OCI-LY1 (cell line): Measurements from ENCODE around the gene CHCHD6.

Experiments used
- H2AFZ ChIP-seq: fragments of 200-600 bp; sonication (generic), shearing (Covaris generic); 2 replicates; pipeline ENCODE4 v1.6.0; 2014; ENCODE audit warnings: antibody characterized with exemption, mild to moderate bottlenecking, low read length
- H3F3A ChIP-seq: fragments of 200-600 bp; sonication (generic), shearing (Covaris generic); 2 replicates; pipeline ENCODE4 v1.6.0; 2014; ENCODE audit warnings: mild to moderate bottlenecking, antibody characterized with exemption, low read length, moderate library complexity; ENCODE audit not compliant: insufficient read depth
- H3K27ac ChIP-seq: fragments of 200-600 bp; sonication (generic); 2 replicates; pipeline ENCODE4 v1.5.1; 2014; ENCODE audit warnings: low read length, mixed run types, mild to moderate bottlenecking, low read depth; ENCODE audit not compliant: poor library complexity, severe bottlenecking
- H3K27me3 ChIP-seq: fragments of 200-600 bp; sonication (generic); 2 replicates; pipeline ENCODE4 v1.6.0; 2014; ENCODE audit warnings: antibody characterized with exemption, mild to moderate bottlenecking, low read length, moderate library complexity; ENCODE audit not compliant: insufficient read depth
- H3K36me3 ChIP-seq: fragments of 200-600 bp; sonication (generic); 2 replicates; pipeline ENCODE4 v1.6.1; 2014; ENCODE audit warnings: mild to moderate bottlenecking, antibody characterized with exemption, low read length, moderate library complexity, mixed read lengths; ENCODE audit not compliant: insufficient read depth
- H3K4me1 ChIP-seq: fragments of 200-600 bp; sonication (generic); 2 replicates; pipeline ENCODE4 v1.5.1; 2014; ENCODE audit warnings: mild to moderate bottlenecking, low read length, moderate library complexity; ENCODE audit not compliant: insufficient read depth, severe bottlenecking
- H3K4me2 ChIP-seq: fragments of 200-600 bp; sonication (generic), shearing (Covaris generic); 2 replicates; pipeline ENCODE4 v1.6.1; 2014; ENCODE audit warnings: low read length
- H3K4me3 ChIP-seq: fragments of 200-600 bp; sonication (generic); 2 replicates; pipeline ENCODE4 v1.5.1; 2014; ENCODE audit warnings: low read length, low read depth, mild to moderate bottlenecking, mixed read lengths; ENCODE audit not compliant: poor library complexity, severe bottlenecking
- H3K79me2 ChIP-seq: fragments of 200-600 bp; shearing (Covaris generic); 2 replicates; pipeline ENCODE4 v1.6.1; 2016; ENCODE audit warnings: mixed run types, low read length, mixed read lengths; ENCODE audit not compliant: insufficient read depth
- H3K9ac ChIP-seq: fragments of 200-600 bp; sonication (generic), shearing (Covaris generic); 2 replicates; pipeline ENCODE4 v1.6.1; 2014; ENCODE audit warnings: mild to moderate bottlenecking, low read length, mixed read lengths
- H3K9me2 ChIP-seq: fragments of 200-600 bp; sonication (generic), shearing (Covaris generic); 2 replicates; pipeline ENCODE4 v1.6.1; 2014; ENCODE audit warnings: low read depth, mild to moderate bottlenecking, low read length, mixed read lengths
- H3K9me3 ChIP-seq: fragments of 200-600 bp; shearing (Covaris generic); 2 replicates; pipeline ENCODE4 v1.6.1; 2014; ENCODE audit warnings: low read length, mixed read lengths
- H4K20me1 ChIP-seq: fragments of 200-600 bp; sonication (generic), shearing (Covaris generic); 2 replicates; pipeline ENCODE4 v1.6.0; 2016; ENCODE audit warnings: mild to moderate bottlenecking, low read length; ENCODE audit not compliant: insufficient read depth
- CTCF ChIP-seq: fragments of 200-600 bp; sonication (generic), shearing (Covaris generic); IDR thresholded peaks from 2 replicates; pipeline ENCODE4 v1.5.1; 2017; ENCODE audit warnings: mild to moderate bottlenecking, antibody characterized with exemption, low read length, moderate library complexity, mixed read lengths
- EZH2 ChIP-seq: fragments of 200-600 bp; sonication (generic), shearing (Covaris generic); IDR thresholded peaks from 2 replicates; pipeline ENCODE4 v1.8.0; 2017; ENCODE audit warnings: borderline replicate concordance, mixed run types, mild to moderate bottlenecking, antibody characterized with exemption, low read length, moderate library complexity, mixed read lengths

CHCHD6 gene

GRCh38 chr3:126954141-126954842, 250.3 kb downstream of the CHCHD6 start:
- no peaks in the 10 kb centered on the region for H3K4me1 ChIP-seq
- H3K9me2 ChIP-seq = no peaks in the 10 kb centered on the region
- no peak overlapping the region for H3K4me3 ChIP-seq
- H3K79me2 ChIP-seq = no peaks in the 10 kb centered on the region
- no peak overlapping the region for H3K9ac ChIP-seq
- no peak overlapping the region for H2AFZ ChIP-seq
- H3K27me3 ChIP-seq = no peaks in the 10 kb centered on the region
- no peaks in the 10 kb centered on the region for H3K9me3 ChIP-seq
- TF ChIP-seq CTCF (no peak), EZH2 (no peak)
- no peaks in the 10 kb centered on the region for H3F3A ChIP-seq
- H3K4me2 ChIP-seq = no peak overlapping the region
- no peaks in the 10 kb centered on the region for H4K20me1 ChIP-seq
- no peaks in the 10 kb centered on the region for H3K36me3 ChIP-seq
- H3K27ac ChIP-seq = no peak overlapping the region

DNA sequence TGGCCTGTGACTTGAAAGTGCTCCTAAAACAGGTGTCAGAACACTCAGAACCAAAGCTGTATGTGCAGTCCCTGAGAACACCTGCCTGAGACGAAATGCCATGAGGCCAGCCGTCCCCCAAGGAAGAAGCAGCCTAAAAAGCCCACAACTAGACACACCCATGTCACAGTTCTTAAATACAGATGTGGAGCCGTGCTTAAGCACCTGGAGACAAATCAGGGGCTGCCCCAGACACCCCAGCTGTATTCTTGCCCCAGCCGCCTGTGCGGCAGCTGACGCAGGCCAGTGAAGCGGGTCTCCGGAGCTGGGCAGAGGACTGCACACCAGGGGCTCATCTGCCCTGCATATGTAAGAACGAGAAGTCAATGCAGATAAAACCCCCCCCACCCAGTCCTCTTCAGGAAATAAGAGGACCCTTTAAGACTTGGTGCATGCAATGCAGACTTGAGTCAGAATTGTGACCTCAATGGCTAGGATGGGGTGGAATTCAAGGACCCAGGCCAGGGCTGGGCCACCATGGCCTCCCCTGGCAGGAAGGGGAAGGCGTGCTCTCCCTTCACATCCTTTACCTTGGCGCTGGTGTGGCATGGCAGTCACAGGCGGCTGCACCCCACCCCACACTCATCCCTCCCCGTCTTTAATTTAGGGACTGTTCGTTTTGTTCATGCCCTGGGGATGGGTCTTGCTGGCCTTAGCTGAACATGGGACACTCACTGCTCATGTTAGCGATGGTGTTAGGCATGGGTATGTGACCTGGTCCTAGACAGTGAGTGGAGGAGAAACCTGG, 251.2 kb downstream of the CHCHD6 start:
- H3K4me2 ChIP-seq = no peak overlapping the region
- H3K27ac ChIP-seq = no peak overlapping the region
- no peak overlapping the region for H3K4me3 ChIP-seq
- no peaks in the 10 kb centered on the region for H3K79me2 ChIP-seq
- H4K20me1 ChIP-seq = no peaks in the 10 kb centered on the region
- H3K4me1 ChIP-seq = no peaks in the 10 kb centered on the region
- H3K9me3 ChIP-seq = no peaks in the 10 kb centered on the region
- H3K36me3 ChIP-seq = no peaks in the 10 kb centered on the region
- no peaks in the 10 kb centered on the region for H3K27me3 ChIP-seq
- no peaks in the 10 kb centered on the region for H3K9me2 ChIP-seq
- H3F3A ChIP-seq = no peaks in the 10 kb centered on the region
- H2AFZ ChIP-seq = no peak overlapping the region
- no peak for TF ChIP-seq CTCF
- TF ChIP-seq EZH2 = no peak
- no peak overlapping the region for H3K9ac ChIP-seq

DNA sequence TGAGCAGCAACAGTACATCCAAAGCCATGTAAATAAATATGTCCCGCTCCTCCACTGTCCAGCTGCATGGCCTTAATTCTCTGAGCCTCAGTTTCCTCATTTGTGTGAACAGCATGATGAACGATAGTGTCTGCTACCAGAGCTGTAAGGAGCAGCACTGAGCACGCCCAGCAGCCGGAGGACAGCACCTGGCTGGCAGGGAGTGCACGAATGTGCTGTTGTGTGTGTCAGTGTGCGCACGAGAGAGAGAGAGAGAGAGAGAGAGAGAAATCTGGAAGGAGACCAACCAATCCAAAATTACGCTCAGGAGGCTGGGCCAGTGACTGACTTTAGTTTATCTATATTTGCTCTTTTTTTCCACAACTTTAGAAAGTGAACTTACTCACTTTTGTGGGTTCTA, 252.3 kb downstream of the CHCHD6 start:
- Histone ChIP-seq H3K4me3 (no peak overlapping the region), H3K79me2 (no peaks in the 10 kb centered on the region), H3K9me2 (no peaks in the 10 kb centered on the region), H3K9me3 (no peaks in the 10 kb centered on the region), H3K9ac (no peak overlapping the region), H3K4me2 (no peak overlapping the region), H3K27ac (no peak overlapping the region), H3K27me3 (no peaks in the 10 kb centered on the region), H3K36me3 (no peaks in the 10 kb centered on the region), H3F3A (no peaks in the 10 kb centered on the region), H3K4me1 (no peaks in the 10 kb centered on the region), H4K20me1 (no peaks in the 10 kb centered on the region), H2AFZ (no peak overlapping the region)
- no peak for TF ChIP-seq CTCF
- TF ChIP-seq EZH2 = no peak
